Liver (tissue), 9 donors: ENCODE results near the gene ANKRD11. TPM values are rescaled to one million over a fixed set of nuclear protein-coding genes. Genes with fewer than 3 reads are reported as not detected.

Source experiments
- DNase-seq: peaks from one replicate; pipeline ENCODE4 v3.0.0-alpha.2; 2017; ENCODE audit warnings: low spot score
- H3K27ac ChIP-seq, 2 donors: one replicate each; pipeline ENCODE4 v1.7.0; 2013; ENCODE audit warnings: inconsistent platforms in 2 of 2, low read length in 2 of 2, control low read depth in 1 of 2, low read depth in 1 of 2, mild to moderate bottlenecking in 1 of 2
- H3K27me3 ChIP-seq, 4 donors: one replicate each; pipeline versions ENCODE4 v1.6.1 to v1.7.0; 2013; ENCODE audit warnings: low read length in 3 of 4, inconsistent platforms in 1 of 4, mild to moderate bottlenecking in 1 of 4, moderate library complexity in 1 of 4; ENCODE audit not compliant: control insufficient read depth in 4 of 4, insufficient read depth in 4 of 4
- H3K36me3 ChIP-seq, 4 donors: one replicate each; pipeline versions ENCODE4 v1.6.1 to v1.7.0; 2013; ENCODE audit warnings: low read length in 3 of 4, mild to moderate bottlenecking in 3 of 4, low read depth in 1 of 4, moderate library complexity in 1 of 4; ENCODE audit not compliant: control insufficient read depth in 4 of 4, insufficient read depth in 3 of 4
- H3K4me1 ChIP-seq, 4 donors: one replicate each; pipeline versions ENCODE4 v1.6.1 to v1.7.0; 2013; ENCODE audit warnings: low read length in 3 of 4, mild to moderate bottlenecking in 3 of 4, moderate library complexity in 1 of 4; ENCODE audit not compliant: control insufficient read depth in 4 of 4, insufficient read depth in 4 of 4
- H3K4me3 ChIP-seq, 3 donors: one replicate each; pipeline versions ENCODE4 v1.6.1 to v1.7.0; 2013; ENCODE audit warnings: low read length in 3 of 3, control low read depth in 1 of 3, low read depth in 1 of 3, mild to moderate bottlenecking in 1 of 3
- H3K9ac ChIP-seq, 2 donors: one replicate each; pipeline ENCODE4 v1.7.0; 2013; ENCODE audit warnings: low read length in 2 of 2, mild to moderate bottlenecking in 2 of 2, moderate library complexity in 2 of 2, control low read depth in 1 of 2, low read depth in 1 of 2
- H3K9me3 ChIP-seq, 4 donors: one replicate each; pipeline versions ENCODE4 v1.6.1 to v1.7.0; 2013; ENCODE audit warnings: low read length in 3 of 4; ENCODE audit not compliant: control insufficient read depth in 4 of 4
- EGR1 ChIP-seq, 2 donors: IDR thresholded peaks; 2 replicates each; pipeline ENCODE4 v1.6.1; 2016 to 2018; ENCODE audit warnings: antibody characterized with exemption in 2 of 2, low read depth in 2 of 2
- FOXA1 ChIP-seq: IDR thresholded peaks from 2 replicates; pipeline ENCODE4 v1.6.1; 2016; ENCODE audit warnings: antibody characterized with exemption
- FOXA2 ChIP-seq: IDR thresholded peaks from 2 replicates; pipeline ENCODE4 v1.6.1; 2016; ENCODE audit warnings: antibody characterized with exemption
- GABPA ChIP-seq, 2 donors: IDR thresholded peaks in 1 of 2; conservative IDR thresholded peaks in 1 of 2; 2 replicates each; pipeline ENCODE4 v1.6.1; 2016; ENCODE audit warnings: antibody characterized with exemption in 2 of 2, mild to moderate bottlenecking in 1 of 2, moderate library complexity in 1 of 2
- HNF4A ChIP-seq, 2 donors: conservative IDR thresholded peaks; 2 replicates each; pipeline ENCODE4 v1.6.1; 2016; ENCODE audit warnings: antibody characterized with exemption in 2 of 2, mild to moderate bottlenecking in 2 of 2
- HNF4G ChIP-seq: IDR thresholded peaks from 2 replicates; pipeline ENCODE4 v1.6.1; 2016; ENCODE audit warnings: antibody characterized with exemption
- JUND ChIP-seq, 2 donors: IDR thresholded peaks; 2 replicates each; pipeline ENCODE4 v1.6.1; 2016; ENCODE audit warnings: antibody characterized with exemption in 2 of 2
- NR2F2 ChIP-seq: IDR thresholded peaks from 2 replicates; pipeline ENCODE4 v1.6.1; 2016; ENCODE audit warnings: antibody characterized with exemption
- RXRA ChIP-seq, 2 donors: IDR thresholded peaks; 2 replicates each; pipeline ENCODE4 v1.6.1; 2017 to 2018; ENCODE audit warnings: antibody characterized with exemption in 2 of 2, mild to moderate bottlenecking in 1 of 2
- SP1 ChIP-seq: IDR thresholded peaks from 2 replicates; pipeline ENCODE4 v1.6.1; 2018; ENCODE audit warnings: antibody characterized with exemption, mild to moderate bottlenecking
- TAF1 ChIP-seq: conservative IDR thresholded peaks from 2 replicates; pipeline ENCODE4 v1.6.1; 2016; ENCODE audit warnings: antibody characterized with exemption, mild to moderate bottlenecking
- YY1 ChIP-seq: IDR thresholded peaks from 2 replicates; pipeline ENCODE4 v1.6.1; 2016; ENCODE audit warnings: antibody characterized with exemption, mild to moderate bottlenecking
- WGBS: extraction: QIAGEN DNeasy Blood & Tissue Kit; methylation state at CpG from one replicate; pipeline ENCODE4 v1.1.7; 2013; 5-methylcytosine and 5-hydroxymethylcytosine counted together
- polyA plus RNA-seq, 2 donors: library from polyadenylated mRNA; stranded (reverse) in 1 of 2; unstranded in 1 of 2; fragments of 200-250 nt in 1 of 2; fragments of >200 nt in 1 of 2; fragmentation: Nextera tagmentation in 1 of 2; extraction: Ambion mirVana in 1 of 2; gene quantifications; one replicate each; pipeline versions ENCODE4 v1.2.1 to v1.2.3, GENCODE V29; 2013 to 2015
- total RNA-seq, 2 donors: library from RNA; depleted of rRNA; stranded (reverse); fragments of >200 nt; gene quantifications; one replicate each; pipeline ENCODE4 v1.2.3, GENCODE V29; 2014
- TF ChIP-seq, protein P1 (sequence below): IDR thresholded peaks from 2 replicates; pipeline ENCODE4 v1.6.1; 2016; ENCODE audit warnings: antibody characterized with exemption, mild to moderate bottlenecking
- TF ChIP-seq, protein P2 (sequence below): IDR thresholded peaks from 2 replicates; pipeline ENCODE4 v1.6.1; 2016; ENCODE audit warnings: antibody characterized with exemption
- TF ChIP-seq, protein P3 (sequence below): IDR thresholded peaks from 2 replicates; pipeline ENCODE4 v1.6.1; 2016; ENCODE audit warnings: antibody characterized with exemption
- TF ChIP-seq, protein P4 (sequence below): fragments of 150-350 bp; IDR thresholded peaks from 2 replicates; pipeline ENCODE4 v1.5.1; 2017; ENCODE audit warnings: improper control_type of control experiment, low read depth, low read length; ENCODE audit not compliant: missing input control
- TF ChIP-seq, protein P5 (sequence below): IDR thresholded peaks from 2 replicates; pipeline ENCODE4 v1.6.1; 2016; ENCODE audit warnings: antibody characterized with exemption
- donor health status: healthy.
- donor health status: healthy.
- donor health status: healthy.
- donor health status: healthy.
- donor health status: healthy.

ANKRD11 gene
- total and polyA plus RNA-seq, 4 donors: 16.3 to 55.1 (median 28.0) TPM

DNA sequence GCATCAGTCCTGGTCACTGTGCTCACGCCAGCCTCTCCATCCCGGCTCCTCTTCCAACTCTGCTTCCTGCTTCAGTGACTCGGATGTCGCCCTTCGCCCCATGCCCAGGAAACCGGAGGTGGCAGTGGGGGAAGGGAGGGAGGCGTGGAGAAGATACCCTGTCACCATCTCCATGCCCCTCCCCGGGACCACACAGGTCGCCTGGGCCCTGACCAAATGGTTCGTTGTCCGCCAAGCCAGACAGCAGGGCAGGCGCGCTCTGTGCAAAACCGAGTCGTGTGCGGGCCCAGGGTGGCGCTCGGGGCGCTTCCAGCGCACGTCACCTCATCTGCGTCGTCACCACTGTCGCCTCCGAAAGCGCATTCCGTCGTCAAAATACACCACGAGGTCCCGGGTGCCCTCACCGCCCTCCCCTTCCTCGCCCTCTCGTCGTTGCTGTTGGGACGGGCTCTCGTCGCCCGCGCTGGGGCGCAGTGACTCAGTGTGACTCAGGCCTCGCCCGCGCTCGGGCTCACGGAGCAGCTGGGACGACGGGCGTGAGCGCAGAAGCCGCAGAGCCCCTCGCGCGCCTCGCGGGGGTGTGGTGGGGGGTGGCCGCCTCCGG, 233.6 kb downstream of the ANKRD11 start:
- H3K27ac ChIP-seq: peak overlapping the region; percentile 68 to 80
- peak overlapping the region; percentile 34 to 66 (median 50) for H3K4me3 ChIP-seq
- DNase-seq: no peak
- 7% methylated on average over 57 of the region's 57 CpGs for WGBS
- TF ChIP-seq FOXA2 (no peak), JUND (IDR thresholded peaks at IDR 0.05) (peak in 1 of 2 donors; percentile 12), SP1 (peak; percentile 47), RXRA (IDR thresholded peaks at IDR 0.05) (peak; percentile 29 to 45), TAF1 (peak; percentile 49), GABPA (IDR thresholded peaks at IDR 0.05 in 1 of 2, conservative IDR thresholded peaks at IDR 0.05 in 1 of 2) (peak in 1 of 2 donors; percentile 70), HNF4G (no peak), YY1 (peak; percentile 84), FOXA1 (no peak), NR2F2 (peak; percentile 58), HNF4A (conservative IDR thresholded peaks at IDR 0.05) (peak; percentile 59 to 61)
- TF ChIP-seq, protein P1, sequence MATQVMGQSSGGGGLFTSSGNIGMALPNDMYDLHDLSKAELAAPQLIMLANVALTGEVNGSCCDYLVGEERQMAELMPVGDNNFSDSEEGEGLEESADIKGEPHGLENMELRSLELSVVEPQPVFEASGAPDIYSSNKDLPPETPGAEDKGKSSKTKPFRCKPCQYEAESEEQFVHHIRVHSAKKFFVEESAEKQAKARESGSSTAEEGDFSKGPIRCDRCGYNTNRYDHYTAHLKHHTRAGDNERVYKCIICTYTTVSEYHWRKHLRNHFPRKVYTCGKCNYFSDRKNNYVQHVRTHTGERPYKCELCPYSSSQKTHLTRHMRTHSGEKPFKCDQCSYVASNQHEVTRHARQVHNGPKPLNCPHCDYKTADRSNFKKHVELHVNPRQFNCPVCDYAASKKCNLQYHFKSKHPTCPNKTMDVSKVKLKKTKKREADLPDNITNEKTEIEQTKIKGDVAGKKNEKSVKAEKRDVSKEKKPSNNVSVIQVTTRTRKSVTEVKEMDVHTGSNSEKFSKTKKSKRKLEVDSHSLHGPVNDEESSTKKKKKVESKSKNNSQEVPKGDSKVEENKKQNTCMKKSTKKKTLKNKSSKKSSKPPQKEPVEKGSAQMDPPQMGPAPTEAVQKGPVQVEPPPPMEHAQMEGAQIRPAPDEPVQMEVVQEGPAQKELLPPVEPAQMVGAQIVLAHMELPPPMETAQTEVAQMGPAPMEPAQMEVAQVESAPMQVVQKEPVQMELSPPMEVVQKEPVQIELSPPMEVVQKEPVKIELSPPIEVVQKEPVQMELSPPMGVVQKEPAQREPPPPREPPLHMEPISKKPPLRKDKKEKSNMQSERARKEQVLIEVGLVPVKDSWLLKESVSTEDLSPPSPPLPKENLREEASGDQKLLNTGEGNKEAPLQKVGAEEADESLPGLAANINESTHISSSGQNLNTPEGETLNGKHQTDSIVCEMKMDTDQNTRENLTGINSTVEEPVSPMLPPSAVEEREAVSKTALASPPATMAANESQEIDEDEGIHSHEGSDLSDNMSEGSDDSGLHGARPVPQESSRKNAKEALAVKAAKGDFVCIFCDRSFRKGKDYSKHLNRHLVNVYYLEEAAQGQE: peak; percentile 37
- TF ChIP-seq, protein P2, sequence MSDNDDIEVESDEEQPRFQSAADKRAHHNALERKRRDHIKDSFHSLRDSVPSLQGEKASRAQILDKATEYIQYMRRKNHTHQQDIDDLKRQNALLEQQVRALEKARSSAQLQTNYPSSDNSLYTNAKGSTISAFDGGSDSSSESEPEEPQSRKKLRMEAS: peak; percentile 57
- no peaks in the 10 kb centered on the region for H3K27me3 ChIP-seq
- H3K9me3 ChIP-seq: no peaks in the 10 kb centered on the region
- H3K9ac ChIP-seq: peak overlapping the region in 1 of 2 donors; percentile 65
- peaks cover 7 to 23% (median 12%) of the 10 kb centered on the region in 4 donors for H3K4me1 ChIP-seq
- H3K36me3 ChIP-seq: no peaks in the 10 kb centered on the region

DNA sequence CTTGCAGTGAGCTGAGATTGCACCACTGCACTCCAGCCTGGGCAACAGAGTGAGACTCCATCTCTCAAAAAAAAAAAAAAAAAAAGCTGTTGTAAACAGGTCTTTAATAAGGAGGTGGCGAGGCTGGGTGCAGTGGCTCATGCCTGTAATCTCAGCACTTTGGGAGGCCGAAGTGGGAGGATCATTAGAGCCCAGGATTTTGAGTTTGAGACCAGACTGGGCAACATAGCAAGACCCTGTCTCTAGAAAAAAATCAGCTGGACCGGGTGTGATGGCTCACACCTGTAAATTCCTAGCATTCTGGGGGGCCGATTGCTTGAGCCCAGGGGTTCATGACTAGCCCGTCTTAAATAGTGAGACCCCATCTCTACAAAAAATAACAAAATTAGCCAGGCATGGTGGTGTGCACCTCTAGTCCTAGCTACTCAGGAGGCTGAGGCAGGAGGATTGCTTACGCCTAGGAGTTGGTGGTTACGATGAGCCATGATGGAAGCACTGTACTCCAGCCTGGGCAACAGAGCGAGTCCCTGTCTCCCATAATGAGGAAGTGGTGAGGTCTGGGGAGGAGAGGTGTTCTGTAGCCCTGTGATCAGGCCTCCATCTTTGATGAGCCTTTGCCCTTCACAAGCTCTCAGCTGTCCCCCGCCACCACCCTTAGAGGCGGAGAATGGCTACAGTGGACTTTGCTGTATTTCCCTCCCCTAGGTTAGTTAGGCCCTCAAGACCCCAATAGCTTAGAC, 236.6 kb downstream of the ANKRD11 start:
- 94% methylated on average over 10 of the region's 10 CpGs for WGBS
- H3K9me3 ChIP-seq: no peaks in the 10 kb centered on the region

More for the DNA sequence above, 236.6 kb downstream of the ANKRD11 start:
- Histone ChIP-seq H3K4me3 (no peak overlapping the region), H3K9ac (no peak overlapping the region), H3K4me1 (peaks cover 2 to 18% (median 9%) of the 10 kb centered on the region in 4 donors), H3K27ac (no peak overlapping the region), H3K36me3 (no peaks in the 10 kb centered on the region), H3K27me3 (no peaks in the 10 kb centered on the region)
- TF ChIP-seq, protein P3, sequence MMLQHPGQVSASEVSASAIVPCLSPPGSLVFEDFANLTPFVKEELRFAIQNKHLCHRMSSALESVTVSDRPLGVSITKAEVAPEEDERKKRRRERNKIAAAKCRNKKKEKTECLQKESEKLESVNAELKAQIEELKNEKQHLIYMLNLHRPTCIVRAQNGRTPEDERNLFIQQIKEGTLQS: no peak
- TF ChIP-seq JUND (IDR thresholded peaks at IDR 0.05) (no peak), TAF1 (no peak), GABPA (IDR thresholded peaks at IDR 0.05 in 1 of 2, conservative IDR thresholded peaks at IDR 0.05 in 1 of 2) (no peak), YY1 (no peak), HNF4A (conservative IDR thresholded peaks at IDR 0.05) (no peak), EGR1 (IDR thresholded peaks at IDR 0.05; ENCODE audit: low read depth in 2 of 2) (no peak), HNF4G (no peak), SP1 (no peak)
- TF ChIP-seq, protein P2: no peak
- TF ChIP-seq, protein P4, sequence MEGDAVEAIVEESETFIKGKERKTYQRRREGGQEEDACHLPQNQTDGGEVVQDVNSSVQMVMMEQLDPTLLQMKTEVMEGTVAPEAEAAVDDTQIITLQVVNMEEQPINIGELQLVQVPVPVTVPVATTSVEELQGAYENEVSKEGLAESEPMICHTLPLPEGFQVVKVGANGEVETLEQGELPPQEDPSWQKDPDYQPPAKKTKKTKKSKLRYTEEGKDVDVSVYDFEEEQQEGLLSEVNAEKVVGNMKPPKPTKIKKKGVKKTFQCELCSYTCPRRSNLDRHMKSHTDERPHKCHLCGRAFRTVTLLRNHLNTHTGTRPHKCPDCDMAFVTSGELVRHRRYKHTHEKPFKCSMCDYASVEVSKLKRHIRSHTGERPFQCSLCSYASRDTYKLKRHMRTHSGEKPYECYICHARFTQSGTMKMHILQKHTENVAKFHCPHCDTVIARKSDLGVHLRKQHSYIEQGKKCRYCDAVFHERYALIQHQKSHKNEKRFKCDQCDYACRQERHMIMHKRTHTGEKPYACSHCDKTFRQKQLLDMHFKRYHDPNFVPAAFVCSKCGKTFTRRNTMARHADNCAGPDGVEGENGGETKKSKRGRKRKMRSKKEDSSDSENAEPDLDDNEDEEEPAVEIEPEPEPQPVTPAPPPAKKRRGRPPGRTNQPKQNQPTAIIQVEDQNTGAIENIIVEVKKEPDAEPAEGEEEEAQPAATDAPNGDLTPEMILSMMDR: no peak
- TF ChIP-seq, protein P5, sequence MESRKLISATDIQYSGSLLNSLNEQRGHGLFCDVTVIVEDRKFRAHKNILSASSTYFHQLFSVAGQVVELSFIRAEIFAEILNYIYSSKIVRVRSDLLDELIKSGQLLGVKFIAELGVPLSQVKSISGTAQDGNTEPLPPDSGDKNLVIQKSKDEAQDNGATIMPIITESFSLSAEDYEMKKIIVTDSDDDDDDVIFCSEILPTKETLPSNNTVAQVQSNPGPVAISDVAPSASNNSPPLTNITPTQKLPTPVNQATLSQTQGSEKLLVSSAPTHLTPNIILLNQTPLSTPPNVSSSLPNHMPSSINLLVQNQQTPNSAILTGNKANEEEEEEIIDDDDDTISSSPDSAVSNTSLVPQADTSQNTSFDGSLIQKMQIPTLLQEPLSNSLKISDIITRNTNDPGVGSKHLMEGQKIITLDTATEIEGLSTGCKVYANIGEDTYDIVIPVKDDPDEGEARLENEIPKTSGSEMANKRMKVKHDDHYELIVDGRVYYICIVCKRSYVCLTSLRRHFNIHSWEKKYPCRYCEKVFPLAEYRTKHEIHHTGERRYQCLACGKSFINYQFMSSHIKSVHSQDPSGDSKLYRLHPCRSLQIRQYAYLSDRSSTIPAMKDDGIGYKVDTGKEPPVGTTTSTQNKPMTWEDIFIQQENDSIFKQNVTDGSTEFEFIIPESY: no peak
- no peak for DNase-seq
